ENCODE measurements around the gene CFAP70.

DNA sequence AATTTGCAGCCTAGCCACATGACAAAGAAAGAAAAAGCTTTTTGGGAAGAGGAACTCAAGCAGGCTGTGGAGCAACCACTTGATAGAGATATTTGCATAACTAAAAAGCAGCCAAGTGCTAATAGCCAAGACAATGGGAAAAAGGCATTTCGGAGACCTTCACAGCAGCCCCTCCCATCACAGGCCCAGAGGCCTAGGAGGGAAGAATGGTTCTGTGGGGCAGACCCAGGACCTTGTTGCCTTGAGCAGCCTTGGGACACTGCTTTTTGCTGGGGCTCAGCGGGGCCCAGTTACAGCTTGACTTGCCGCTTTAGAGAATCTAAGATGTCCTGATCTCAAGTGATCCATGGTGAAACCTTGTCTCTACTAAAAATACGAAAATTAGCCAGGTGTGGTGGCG is 152.3 kb downstream of the CFAP70 start:
- no peak for TF ChIP-seq POLR2A (IDR thresholded peaks at IDR 0.05)
- TF ChIP-seq, protein P1, sequence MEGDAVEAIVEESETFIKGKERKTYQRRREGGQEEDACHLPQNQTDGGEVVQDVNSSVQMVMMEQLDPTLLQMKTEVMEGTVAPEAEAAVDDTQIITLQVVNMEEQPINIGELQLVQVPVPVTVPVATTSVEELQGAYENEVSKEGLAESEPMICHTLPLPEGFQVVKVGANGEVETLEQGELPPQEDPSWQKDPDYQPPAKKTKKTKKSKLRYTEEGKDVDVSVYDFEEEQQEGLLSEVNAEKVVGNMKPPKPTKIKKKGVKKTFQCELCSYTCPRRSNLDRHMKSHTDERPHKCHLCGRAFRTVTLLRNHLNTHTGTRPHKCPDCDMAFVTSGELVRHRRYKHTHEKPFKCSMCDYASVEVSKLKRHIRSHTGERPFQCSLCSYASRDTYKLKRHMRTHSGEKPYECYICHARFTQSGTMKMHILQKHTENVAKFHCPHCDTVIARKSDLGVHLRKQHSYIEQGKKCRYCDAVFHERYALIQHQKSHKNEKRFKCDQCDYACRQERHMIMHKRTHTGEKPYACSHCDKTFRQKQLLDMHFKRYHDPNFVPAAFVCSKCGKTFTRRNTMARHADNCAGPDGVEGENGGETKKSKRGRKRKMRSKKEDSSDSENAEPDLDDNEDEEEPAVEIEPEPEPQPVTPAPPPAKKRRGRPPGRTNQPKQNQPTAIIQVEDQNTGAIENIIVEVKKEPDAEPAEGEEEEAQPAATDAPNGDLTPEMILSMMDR (IDR thresholded peaks at IDR 0.05) = no peak

All from transverse colon (tissue), 3 donors.